GM21576 (cell line): ENCODE results near the gene EFNA4.

Experiments used
- ATAC-seq: cut with Tn5 transposase; IDR thresholded peaks from one replicate; pipeline ENCODE4 v1.9.1; 2021; ENCODE audit warnings: mild to moderate bottlenecking, moderate library complexity; ENCODE audit not compliant: unreplicated experiment

The EFNA4 gene

GRCh38 chr1:155063550-155064110 is at the start of gene EFNA4:
EFNA4 (plus strand) TSS chr1:155063740; CDS start chr1:155063824, 84 bp downstream.
- peak; percentile 58 for ATAC-seq

DNA sequence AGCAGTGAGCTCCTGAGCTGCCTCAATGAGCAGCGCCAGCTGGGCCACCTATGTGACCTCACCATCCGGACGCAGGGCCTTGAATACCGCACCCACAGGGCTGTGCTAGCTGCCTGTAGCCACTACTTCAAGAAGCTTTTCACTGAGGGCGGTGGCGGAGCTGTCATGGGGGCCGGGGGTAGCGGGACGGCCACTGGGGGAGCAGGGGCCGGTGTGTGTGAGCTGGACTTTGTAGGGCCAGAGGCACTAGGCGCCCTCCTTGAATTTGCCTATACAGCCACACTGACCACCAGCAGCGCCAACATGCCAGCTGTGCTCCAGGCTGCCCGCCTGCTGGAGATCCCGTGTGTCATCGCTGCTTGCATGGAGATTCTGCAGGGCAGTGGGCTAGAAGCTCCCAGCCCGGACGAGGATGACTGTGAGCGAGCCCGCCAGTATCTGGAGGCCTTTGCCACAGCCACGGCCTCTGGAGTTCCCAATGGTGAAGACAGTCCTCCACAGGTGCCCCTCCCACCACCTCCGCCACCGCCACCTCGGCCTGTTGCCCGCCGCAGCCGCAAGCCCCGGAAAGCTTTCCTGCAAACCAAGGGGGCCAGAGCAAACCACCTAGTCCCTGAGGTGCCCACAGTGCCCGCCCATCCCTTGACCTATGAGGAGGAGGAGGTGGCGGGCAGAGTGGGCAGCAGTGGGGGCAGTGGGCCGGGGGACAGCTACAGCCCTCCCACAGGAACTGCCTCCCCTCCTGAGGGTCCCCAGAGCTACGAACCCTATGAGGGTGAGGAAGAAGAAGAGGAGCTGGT is 48.6 kb upstream of the EFNA4 start:
- no peak for ATAC-seq

DNA sequence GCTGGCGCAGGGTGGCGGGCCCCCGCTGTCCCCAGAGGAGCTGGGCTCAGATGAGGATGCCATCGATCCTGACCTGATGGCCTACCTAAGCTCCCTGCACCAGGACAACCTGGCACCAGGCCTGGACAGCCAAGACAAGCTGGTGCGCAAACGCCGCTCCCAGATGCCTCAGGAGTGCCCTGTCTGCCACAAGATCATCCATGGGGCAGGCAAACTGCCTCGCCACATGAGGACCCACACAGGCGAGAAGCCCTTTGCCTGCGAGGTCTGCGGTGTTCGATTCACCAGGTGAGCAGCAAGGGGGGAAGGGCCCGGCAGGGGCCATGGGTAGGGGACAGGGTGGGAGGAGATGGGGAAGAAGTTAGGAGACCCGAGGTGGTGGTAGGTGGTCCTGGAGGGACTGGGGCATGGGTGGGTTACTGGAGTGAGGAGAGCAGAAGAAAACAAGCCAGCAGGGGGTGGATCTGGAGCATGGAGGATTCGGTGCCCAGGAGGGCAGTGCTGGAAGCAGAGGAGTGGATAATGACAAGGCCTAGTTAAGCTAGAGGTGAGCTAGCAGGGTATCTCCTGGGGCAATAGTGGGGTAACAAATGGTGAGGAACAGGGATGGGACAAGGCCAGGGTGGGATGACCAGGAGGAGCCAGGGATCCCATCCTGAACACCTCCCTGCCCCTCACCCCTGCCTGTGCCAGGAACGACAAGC is 47.9 kb upstream of the EFNA4 start:
- no peak for ATAC-seq

DNA sequence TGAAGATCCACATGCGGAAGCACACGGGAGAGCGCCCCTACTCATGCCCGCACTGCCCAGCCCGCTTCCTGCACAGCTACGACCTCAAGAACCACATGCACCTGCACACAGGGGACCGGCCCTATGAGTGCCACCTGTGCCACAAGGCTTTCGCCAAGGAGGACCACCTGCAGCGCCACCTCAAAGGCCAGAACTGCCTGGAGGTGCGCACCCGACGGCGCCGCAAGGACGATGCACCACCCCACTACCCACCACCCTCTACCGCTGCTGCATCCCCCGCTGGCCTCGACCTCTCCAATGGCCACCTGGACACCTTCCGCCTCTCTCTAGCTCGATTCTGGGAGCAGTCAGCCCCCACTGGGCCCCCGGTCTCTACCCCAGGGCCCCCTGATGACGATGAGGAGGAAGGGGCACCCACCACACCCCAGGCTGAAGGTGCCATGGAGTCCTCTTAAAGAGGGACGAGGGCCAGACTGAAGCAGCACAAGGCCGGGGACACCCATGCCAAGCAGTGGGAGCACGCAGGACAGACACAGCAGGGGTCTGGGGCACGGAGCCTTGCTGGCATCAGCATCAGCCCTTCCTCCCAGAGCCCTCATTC is 47.2 kb upstream of the EFNA4 start:
- ATAC-seq, result no peak

- ATAC-seq, result peak; percentile 52
These were observed 46.2 kb upstream of the EFNA4 start for GRCh38 chr1:155017041-155017945.

- ATAC-seq, result no peak
These were observed 45.6 kb upstream of the EFNA4 start for GRCh38 chr1:155017946-155018316.

DNA sequence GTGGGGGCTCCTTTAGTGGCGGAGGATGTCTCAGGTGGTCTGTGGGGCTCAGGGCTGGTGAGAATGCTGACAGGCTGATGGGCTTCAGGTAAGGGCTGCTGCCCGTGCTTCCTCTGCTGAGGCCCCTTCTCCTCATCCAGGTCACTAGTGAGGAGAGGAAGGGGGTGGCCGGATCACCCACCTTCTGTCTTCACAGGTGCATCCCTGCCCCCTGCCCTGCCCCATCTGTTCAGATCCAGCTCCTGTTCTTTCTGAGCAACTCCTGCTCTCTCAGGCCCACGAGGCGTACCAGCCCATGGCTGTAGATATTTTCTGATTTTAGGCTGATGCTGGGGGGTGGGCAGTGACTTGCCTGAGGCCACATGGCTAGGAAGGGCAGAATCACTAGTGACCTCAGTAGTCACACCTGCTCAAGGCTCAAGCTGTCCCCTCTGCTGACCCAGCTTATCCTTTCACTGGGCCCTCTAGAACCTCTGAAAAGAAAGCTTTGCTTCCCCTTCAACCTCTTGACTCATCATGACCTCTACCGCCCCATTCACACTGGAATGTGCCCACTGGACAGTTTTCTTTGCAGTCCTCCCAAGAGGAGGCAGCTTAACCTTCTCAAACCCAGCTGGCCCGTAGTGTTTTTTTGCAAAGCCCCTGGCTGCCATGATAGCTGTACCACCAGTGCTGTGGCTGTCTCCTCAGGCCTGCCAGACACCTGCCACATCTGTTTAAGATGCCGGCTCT is 44.8 kb upstream of the EFNA4 start:
- ATAC-seq, result no peak

DNA sequence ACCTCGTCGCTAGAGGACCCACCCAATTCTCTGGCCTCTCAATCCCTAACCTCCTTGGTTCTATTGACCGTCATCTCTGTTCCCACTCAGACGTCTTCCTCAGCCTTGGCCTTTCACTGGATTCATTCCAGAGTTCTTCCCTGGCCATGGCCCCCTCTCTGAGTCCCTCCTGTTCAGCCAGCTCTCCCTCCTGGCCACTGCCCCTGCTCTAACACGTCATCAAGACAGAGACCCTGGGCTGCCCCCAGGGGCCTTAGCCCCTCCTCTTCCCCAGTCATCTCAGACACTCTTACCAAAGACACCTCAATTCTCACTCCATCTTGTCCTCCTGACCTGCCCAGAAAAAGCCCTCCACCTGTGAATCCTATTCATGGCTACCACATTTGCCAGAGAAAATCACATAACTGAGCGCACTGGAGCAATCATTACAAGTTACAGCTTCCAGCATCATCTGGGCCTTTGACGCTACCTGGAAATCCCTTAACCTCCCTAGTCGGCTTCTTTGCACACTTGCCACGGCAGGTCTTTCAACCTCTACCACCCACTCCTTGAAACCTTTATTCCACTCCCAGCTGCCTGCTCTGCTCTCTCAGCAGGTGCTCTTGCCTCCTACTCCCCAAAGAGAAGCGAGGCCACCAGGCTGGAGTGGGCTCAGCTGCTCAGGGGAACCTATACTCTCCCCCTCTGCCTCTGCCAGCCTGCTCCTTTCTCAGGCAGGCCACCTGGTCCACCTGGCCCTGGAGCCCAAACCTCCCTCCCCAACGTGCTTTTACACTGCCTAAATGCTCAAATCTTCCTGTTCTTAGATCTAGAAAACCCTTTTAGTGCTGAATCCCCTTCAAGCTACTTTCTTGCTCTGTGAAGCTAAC is 43.9 kb upstream of the EFNA4 start:
- ATAC-seq, result no peak

DNA sequence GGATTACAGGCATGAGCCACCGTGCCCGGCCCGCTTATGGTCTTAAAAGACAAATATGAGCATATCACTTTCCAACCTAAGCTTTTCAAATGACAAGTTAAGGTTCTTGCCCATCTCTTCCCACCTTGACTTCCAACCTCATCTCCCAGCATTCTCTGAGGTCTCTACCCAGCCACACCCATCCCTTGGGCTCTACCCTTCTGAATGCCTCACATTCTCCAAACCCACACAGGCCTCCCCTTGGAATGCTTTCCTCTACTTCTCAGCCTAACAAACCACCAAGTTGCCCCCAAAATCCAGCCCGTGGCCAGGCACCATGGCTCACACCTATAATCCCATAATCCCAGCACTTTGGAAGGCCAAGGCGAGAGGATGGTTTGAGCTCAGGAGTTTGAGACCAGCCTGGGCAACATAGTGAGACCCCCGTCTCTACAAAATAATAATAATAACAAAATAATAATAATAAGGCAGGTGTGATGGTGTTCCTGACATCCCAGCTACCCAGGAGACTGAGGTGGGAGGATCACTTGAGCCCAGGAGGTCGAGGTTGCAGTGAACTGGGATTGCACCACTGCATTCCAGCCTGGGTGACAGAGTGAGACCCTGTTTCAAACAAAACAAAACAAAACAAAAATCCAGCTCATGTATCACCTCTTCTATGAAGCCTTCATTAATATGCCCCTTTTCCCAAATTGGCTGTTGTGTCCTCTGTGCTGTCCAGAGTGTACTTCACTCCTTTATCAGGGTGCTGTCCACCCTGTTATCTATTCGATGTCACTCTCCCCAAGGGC is 41.2 kb upstream of the EFNA4 start:
- no peak for ATAC-seq

- ATAC-seq, result no peak
These were observed 40.7 kb upstream of the EFNA4 start for GRCh38 chr1:155022927-155023236.

- no peak for ATAC-seq
These were observed 39.9 kb upstream of the EFNA4 start for GRCh38 chr1:155023627-155024026.

- ATAC-seq, result no peak
These were observed 39.2 kb upstream of the EFNA4 start for GRCh38 chr1:155024315-155024714.

DNA sequence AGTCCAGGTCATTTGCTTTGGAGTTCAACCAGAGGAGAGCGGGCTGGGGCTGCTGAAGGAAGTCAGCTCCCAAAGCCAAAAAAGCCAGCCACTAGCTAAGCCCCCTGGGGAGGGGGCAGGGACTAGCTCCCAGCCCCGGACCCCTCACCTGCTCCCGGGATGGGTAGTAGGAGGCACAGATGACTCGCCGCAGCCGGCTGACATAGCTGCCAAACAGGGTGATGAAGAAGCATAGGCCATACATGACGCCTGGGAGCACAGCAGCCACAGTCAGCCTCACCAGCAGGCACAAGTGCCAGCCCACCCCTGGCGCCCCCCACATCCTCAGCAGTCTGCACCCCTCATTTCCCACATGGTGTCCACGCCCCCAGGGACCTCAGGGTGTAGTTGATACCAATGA is 37.4 kb upstream of the EFNA4 start:
- no peak for ATAC-seq

GRCh38 chr1:155026588-155026987 is 37.0 kb upstream of the EFNA4 start:
- ATAC-seq, result no peak

DNA sequence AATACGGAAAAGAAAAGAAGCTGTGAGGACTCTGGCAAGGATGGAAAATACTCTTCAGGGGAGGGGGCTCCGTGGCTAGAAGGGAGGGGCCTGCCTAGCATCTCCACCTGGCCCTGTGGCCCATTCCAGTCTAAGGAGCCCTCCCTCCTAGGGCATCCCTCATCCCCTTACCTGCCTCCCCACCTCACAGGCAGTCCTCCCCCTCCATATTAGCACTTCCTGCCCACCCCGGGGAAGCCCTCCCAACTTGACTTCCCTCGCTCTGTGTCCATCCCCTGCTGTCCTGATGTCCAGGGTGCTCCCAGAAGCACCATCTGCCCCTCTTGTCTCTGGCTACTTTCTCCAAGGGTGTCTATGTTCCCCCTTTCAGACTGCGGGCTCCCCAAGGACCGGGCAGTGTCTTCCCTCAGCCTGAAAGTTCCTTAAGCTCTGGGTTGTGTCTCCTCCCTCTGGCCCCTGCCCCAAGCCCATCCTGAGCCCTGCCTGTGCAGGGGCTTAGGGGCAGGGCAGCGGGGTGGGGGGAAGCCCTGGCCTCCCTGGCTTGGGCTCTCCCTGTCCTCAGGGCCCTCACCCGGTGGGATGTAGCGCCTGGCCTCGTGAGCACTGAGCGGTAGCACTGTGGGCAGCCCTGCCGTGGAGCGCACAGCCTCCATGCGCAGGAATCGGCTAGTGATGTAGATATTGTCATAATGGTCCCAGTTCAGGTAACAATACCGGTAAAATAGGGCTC is 33.9 kb upstream of the EFNA4 start:
- no peak for ATAC-seq

DNA sequence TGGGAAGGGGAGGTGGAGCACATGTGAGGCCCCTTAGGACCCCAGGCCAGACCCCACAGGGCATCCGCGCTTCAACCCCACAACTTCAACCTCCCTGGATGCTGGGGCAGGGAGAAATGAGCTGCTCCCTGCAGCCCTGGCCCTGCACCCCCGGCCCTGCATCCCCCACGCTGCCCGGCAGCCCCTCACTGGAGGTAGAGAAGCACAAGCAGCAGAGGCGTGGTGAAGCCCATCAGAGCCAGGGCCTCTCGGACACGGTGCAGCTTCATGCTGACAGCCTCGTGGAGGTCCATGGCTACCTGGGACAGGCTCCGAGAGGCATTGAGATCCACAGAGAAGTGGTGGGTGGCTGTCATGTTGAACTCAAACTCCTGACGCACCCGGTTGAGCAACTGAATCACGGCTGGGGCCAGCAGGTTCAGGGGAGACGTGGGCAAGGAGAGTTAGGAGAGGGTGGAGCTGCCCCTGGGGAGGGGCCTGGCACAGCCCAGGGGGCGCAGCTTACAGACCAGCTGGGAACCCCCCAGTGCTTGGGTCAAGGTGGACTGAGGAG is 33.2 kb upstream of the EFNA4 start:
- no peak for ATAC-seq

- no peak for ATAC-seq
These were observed 32.6 kb upstream of the EFNA4 start for GRCh38 chr1:155030899-155031298.
